ENCODE results near the gene MAGEC3.

Gene MAGEC3, protein sequence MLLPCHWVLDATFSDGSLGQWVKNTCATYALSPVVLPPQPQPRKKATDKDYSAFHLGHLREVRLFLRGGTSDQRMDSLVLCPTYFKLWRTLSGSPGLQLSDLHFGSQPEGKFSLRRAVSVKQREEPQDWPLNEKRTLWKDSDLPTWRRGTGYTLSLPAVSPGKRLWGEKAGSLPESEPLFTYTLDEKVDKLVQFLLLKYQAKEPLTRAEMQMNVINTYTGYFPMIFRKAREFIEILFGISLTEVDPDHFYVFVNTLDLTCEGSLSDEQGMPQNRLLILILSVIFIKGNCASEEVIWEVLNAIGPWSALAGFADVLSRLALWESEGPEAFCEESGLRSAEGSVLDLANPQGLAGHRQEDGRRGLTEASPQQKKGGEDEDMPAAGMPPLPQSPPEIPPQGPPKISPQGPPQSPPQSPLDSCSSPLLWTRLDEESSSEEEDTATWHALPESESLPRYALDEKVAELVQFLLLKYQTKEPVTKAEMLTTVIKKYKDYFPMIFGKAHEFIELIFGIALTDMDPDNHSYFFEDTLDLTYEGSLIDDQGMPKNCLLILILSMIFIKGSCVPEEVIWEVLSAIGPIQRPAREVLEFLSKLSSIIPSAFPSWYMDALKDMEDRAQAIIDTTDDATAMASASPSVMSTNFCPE

GRCh38 chrX:141838016-141838415, at the start of gene MAGEC3:
TSS of gene MAGEC3 (plus strand) at chrX:141838316. CDS start at chrX:141838316, 0 bp downstream.
- Histone ChIP-seq H3K4me3 (ENCODE audit: low read depth, low read length) (no peak within 1 kb of the TSS), H3K36me3 (no peaks in the 10 kb centered on the region), H3K9me3 (ENCODE audit: severe bottlenecking) (no peaks in the 10 kb centered on the region), H3K27me3 (ENCODE audit: insufficient read depth, low read depth, severe bottlenecking) (peaks cover 20% of the 10 kb centered on the region), H3K27ac (no peak within 1 kb of the TSS)
- TF ChIP-seq, protein P1, sequence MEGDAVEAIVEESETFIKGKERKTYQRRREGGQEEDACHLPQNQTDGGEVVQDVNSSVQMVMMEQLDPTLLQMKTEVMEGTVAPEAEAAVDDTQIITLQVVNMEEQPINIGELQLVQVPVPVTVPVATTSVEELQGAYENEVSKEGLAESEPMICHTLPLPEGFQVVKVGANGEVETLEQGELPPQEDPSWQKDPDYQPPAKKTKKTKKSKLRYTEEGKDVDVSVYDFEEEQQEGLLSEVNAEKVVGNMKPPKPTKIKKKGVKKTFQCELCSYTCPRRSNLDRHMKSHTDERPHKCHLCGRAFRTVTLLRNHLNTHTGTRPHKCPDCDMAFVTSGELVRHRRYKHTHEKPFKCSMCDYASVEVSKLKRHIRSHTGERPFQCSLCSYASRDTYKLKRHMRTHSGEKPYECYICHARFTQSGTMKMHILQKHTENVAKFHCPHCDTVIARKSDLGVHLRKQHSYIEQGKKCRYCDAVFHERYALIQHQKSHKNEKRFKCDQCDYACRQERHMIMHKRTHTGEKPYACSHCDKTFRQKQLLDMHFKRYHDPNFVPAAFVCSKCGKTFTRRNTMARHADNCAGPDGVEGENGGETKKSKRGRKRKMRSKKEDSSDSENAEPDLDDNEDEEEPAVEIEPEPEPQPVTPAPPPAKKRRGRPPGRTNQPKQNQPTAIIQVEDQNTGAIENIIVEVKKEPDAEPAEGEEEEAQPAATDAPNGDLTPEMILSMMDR (IDR thresholded peaks at IDR 0.05; ENCODE audit: low read depth, low read length) = no peak
- DNase-seq = no peak

GRCh38 chrX:141791856-141792255, 46.3 kb upstream of the MAGEC3 start:
- Histone ChIP-seq H3K36me3 (no peaks in the 10 kb centered on the region), H3K4me3 (ENCODE audit: low read depth, low read length) (no peak overlapping the region), H3K27ac (no peak overlapping the region), H3K9me3 (ENCODE audit: severe bottlenecking) (no peaks in the 10 kb centered on the region), H3K27me3 (ENCODE audit: insufficient read depth, low read depth, severe bottlenecking) (peaks cover 6% of the 10 kb centered on the region)
- TF ChIP-seq, protein P1 (IDR thresholded peaks at IDR 0.05; ENCODE audit: low read depth, low read length) = no peak
- no peak for DNase-seq

DNA sequence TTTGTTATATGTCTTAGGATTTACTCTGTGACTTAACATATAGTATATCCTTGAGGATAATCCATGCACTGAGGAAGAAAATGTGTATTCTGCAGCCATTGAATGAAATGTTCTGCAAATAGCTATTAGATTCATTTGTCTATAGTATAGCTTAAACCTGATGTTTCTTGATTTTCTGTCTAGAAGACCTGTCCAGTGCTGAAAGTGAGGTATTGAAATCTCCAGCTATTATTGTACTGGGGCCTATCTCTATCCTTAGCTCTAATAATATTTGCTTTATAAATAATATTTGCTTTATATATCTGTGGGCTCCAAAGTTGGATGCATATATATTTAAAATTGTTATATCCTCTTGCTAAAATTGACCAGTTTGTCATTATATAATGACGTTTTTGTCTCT, 26.7 kb upstream of the MAGEC3 start:
- TF ChIP-seq, protein P1 (IDR thresholded peaks at IDR 0.05; ENCODE audit: low read depth, low read length) = no peak
- Histone ChIP-seq H3K27ac (no peak overlapping the region), H3K27me3 (ENCODE audit: insufficient read depth, low read depth, severe bottlenecking) (peaks cover 10% of the 10 kb centered on the region), H3K36me3 (no peaks in the 10 kb centered on the region), H3K4me3 (ENCODE audit: low read depth, low read length) (no peak overlapping the region), H3K9me3 (ENCODE audit: severe bottlenecking) (no peaks in the 10 kb centered on the region)
- DNase-seq = no peak

- no peak for DNase-seq
- peaks cover 12% of the 10 kb centered on the region for H3K27me3 ChIP-seq (ENCODE audit: insufficient read depth, low read depth, severe bottlenecking)
- no peaks in the 10 kb centered on the region for H3K36me3 ChIP-seq
- no peaks in the 10 kb centered on the region for H3K9me3 ChIP-seq (ENCODE audit: severe bottlenecking)
- TF ChIP-seq, protein P1 (IDR thresholded peaks at IDR 0.05; ENCODE audit: low read depth, low read length) = no peak
- no peak overlapping the region for H3K4me3 ChIP-seq (ENCODE audit: low read depth, low read length)
- no peak overlapping the region for H3K27ac ChIP-seq
These were observed 23.8 kb upstream of the MAGEC3 start for GRCh38 chrX:141814213-141814857.

DNA sequence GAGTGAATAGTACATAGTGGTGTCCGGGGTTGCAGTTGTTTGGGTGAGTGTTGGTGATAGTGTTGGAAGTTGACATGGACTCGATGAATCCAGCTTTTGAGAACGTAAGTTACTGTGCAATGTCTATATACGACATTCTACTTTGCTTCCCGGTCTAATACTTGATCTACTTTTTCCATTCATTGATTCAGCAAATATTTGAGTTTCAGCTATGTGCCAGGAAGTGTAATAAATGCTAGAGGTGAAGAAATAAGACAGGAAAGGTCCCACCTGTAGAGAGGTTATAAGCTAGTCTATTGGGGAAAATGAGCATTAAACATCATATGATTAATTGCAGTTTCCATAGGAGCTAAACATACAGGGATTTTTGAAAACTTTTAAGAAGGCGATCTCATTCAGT, 22.2 kb upstream of the MAGEC3 start:
- Histone ChIP-seq H3K4me3 (ENCODE audit: low read depth, low read length) (no peak overlapping the region), H3K27ac (no peak overlapping the region), H3K27me3 (ENCODE audit: insufficient read depth, low read depth, severe bottlenecking) (peaks cover 12% of the 10 kb centered on the region), H3K9me3 (ENCODE audit: severe bottlenecking) (no peaks in the 10 kb centered on the region), H3K36me3 (no peaks in the 10 kb centered on the region)
- TF ChIP-seq, protein P1 (IDR thresholded peaks at IDR 0.05; ENCODE audit: low read depth, low read length) = no peak
- no peak for DNase-seq

Data from WERI-Rb-1 (cell line).